ENCODE measurements around the gene KRT9.
"Not testable (repeated sequence)": the region's sequence is repeated elsewhere in the genome, so short reads cannot be mapped to it uniquely, and the experiment has no call there.

The KRT9 gene

GRCh38 chr17:41612376-41613160, 40.7 kb upstream of the KRT9 start, which contains the start of gene KRT16:
Gene KRT16, minus strand, starts transcription at chr17:41612767. Its CDS starts 79 bp downstream, at chr17:41612688.
- not testable (repeated sequence) for H3K9me3 Mint-ChIP-seq, ATAC-seq, H3K4me3 Mint-ChIP-seq, H3K4me1 Mint-ChIP-seq, DNase-seq
- H3K27ac Mint-ChIP-seq: peak within 1 kb of the TSS in 1 of 2 donors; percentile 82
- H3K27me3 Mint-ChIP-seq: peaks cover 43% of the 10 kb centered on the region

GRCh38 chr17:41610965-41611640, 39.2 kb upstream of the KRT9 start:
- ATAC-seq (no peak), DNase-seq (no peak)
- Mint-ChIP-seq H3K27ac (no peak overlapping the region), H3K4me1 (no peaks in the 10 kb centered on the region), H3K4me3 (no peak overlapping the region), H3K9me3 (peaks cover 12 to 19% of the 10 kb centered on the region in 2 donors), H3K27me3 (peaks cover 57% of the 10 kb centered on the region)

DNA sequence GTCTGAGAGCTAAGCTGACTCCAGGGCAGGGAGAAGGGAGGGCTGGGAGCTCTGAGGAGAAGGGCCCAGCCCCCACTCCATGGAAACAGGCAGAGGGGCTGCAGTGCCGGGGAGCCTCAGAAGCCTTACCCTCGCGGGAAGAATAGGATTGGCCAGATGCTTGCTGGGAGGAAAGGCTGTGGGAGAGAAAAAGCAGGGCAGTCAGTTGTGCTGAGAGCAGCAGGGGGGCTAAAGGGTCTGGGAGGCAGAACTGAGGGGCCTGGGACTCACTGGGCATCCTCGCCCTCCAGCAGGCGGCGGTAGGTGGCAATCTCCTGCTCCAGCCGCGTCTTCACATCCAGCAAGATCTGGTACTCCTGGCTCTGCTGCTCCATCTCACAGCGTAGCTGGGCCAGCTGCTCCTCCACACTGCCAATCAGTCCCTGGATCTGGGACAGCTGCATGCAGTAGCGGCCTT, 38.2 kb upstream of the KRT9 start:
- not testable (repeated sequence) for H3K4me3 Mint-ChIP-seq, H3K4me1 Mint-ChIP-seq, ATAC-seq, H3K27ac Mint-ChIP-seq, DNase-seq
- H3K9me3 Mint-ChIP-seq: peaks cover 16 to 23% of the 10 kb centered on the region in 2 donors
- peaks cover 62% of the 10 kb centered on the region for H3K27me3 Mint-ChIP-seq

DNA sequence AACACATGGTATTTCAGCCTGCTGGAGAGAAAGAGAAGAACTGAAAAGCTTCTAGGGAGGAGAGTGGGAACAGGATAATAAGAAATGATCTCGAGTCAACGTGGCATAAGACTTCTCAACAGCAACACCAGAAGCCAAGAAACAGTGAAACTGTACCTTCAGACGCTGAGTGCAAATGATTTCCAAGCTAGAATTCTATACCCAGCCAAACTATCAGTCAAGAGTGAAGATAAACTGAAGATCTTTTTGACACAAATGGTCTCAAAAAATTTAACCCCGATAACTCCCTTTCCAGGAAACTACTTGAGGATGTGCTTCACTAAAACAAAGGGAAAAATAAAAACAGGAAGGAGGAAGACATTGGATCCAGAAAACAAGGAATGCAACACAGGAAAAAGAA, 35.1 kb upstream of the KRT9 start:
- H3K4me3 Mint-ChIP-seq, H3K4me1 Mint-ChIP-seq: not testable (repeated sequence)

GRCh38 chr17:41602524-41602923, 30.7 kb upstream of the KRT9 start:
- Mint-ChIP-seq H3K9me3 (peaks cover 21 to 24% of the 10 kb centered on the region in 2 donors), H3K27ac (no peak overlapping the region), H3K4me3 (no peak overlapping the region), H3K4me1 (no peaks in the 10 kb centered on the region), H3K27me3 (peaks cover 33% of the 10 kb centered on the region)
- no peak for DNase-seq
- no peak for ATAC-seq

More for the DNA sequence above, 35.1 kb upstream of the KRT9 start:
- H3K27ac Mint-ChIP-seq, ATAC-seq, DNase-seq: not testable (repeated sequence)
- H3K9me3 Mint-ChIP-seq: peaks cover 16 to 23% of the 10 kb centered on the region in 2 donors
- H3K27me3 Mint-ChIP-seq: peaks cover 64% of the 10 kb centered on the region

- ATAC-seq: no peak
- DNase-seq: no peak
- Mint-ChIP-seq H3K9me3 (peaks cover 8 to 9% of the 10 kb centered on the region in 2 donors), H3K27ac (no peak overlapping the region), H3K4me1 (no peaks in the 10 kb centered on the region), H3K4me3 (no peak overlapping the region), H3K27me3 (peaks cover 25% of the 10 kb centered on the region)
Measured at GRCh38 chr17:41600318-41600717, 28.5 kb upstream of the KRT9 start.

GRCh38 chr17:41599680-41600079, 27.8 kb upstream of the KRT9 start:
- ATAC-seq: no peak
- Mint-ChIP-seq H3K9me3 (peaks cover 8 to 9% of the 10 kb centered on the region in 2 donors), H3K4me1 (no peaks in the 10 kb centered on the region), H3K27ac (no peak overlapping the region), H3K4me3 (no peak overlapping the region), H3K27me3 (peaks cover 27% of the 10 kb centered on the region)
- no peak for DNase-seq

- no peak overlapping the region for H3K4me3 Mint-ChIP-seq
- H3K4me1 Mint-ChIP-seq: no peaks in the 10 kb centered on the region
- peaks cover 21% of the 10 kb centered on the region for H3K27me3 Mint-ChIP-seq
- peak overlapping the region in 1 of 2 donors; percentile 21 for H3K27ac Mint-ChIP-seq
- H3K9me3 Mint-ChIP-seq: peaks cover 8 to 9% of the 10 kb centered on the region in 2 donors
- DNase-seq: no peak
- ATAC-seq: no peak
Measured at GRCh38 chr17:41595585-41595984, 23.7 kb upstream of the KRT9 start.

GRCh38 chr17:41594363-41594915, 22.6 kb upstream of the KRT9 start:
- peak overlapping the region in 1 of 2 donors; percentile 8 for H3K27ac Mint-ChIP-seq
- no peaks in the 10 kb centered on the region for H3K4me1 Mint-ChIP-seq
- no peak for DNase-seq
- no peak for ATAC-seq
- H3K4me3 Mint-ChIP-seq: no peak overlapping the region
- peaks cover 8 to 9% of the 10 kb centered on the region in 2 donors for H3K9me3 Mint-ChIP-seq
- peaks cover 22% of the 10 kb centered on the region for H3K27me3 Mint-ChIP-seq

- peaks cover 3 to 8% of the 10 kb centered on the region in 2 donors for H3K9me3 Mint-ChIP-seq
- H3K27ac Mint-ChIP-seq: no peak overlapping the region
- no peaks in the 10 kb centered on the region for H3K4me1 Mint-ChIP-seq
- no peak overlapping the region for H3K4me3 Mint-ChIP-seq
- peaks cover 30% of the 10 kb centered on the region for H3K27me3 Mint-ChIP-seq
- DNase-seq (no peak), ATAC-seq (no peak)
Measured at GRCh38 chr17:41593306-41593981, 21.6 kb upstream of the KRT9 start.

- Mint-ChIP-seq H3K27me3 (peaks cover 30% of the 10 kb centered on the region), H3K27ac (no peak overlapping the region), H3K4me1 (no peaks in the 10 kb centered on the region), H3K4me3 (no peak overlapping the region), H3K9me3 (peaks cover under 1 to 7% of the 10 kb centered on the region in 2 donors)
- DNase-seq (no peak), ATAC-seq (no peak)
Measured at GRCh38 chr17:41592601-41593305, 20.9 kb upstream of the KRT9 start.

DNA sequence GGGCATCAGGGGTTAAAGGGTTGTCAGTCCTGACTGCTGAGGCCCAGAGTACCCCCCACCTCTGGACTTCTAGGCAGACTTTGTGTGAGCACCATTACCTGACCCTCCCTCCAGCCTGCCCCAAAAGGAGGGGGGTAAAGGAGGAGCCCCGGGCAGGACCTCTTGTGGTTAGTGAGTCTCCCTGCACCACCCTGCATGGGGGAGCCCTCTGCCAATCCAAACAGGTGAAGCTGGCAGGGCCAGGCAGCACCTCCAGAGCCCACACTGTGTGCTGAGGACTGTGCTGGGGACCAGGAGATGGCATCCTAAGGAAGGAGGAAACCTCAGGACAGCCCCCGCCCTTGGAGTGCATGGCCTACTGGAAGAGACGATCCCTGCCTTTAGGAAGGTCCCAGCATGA, 17.4 kb upstream of the KRT9 start:
- ATAC-seq (no peak), DNase-seq (no peak)
- Mint-ChIP-seq H3K4me3 (no peak overlapping the region), H3K27ac (peak overlapping the region in 1 of 2 donors; percentile 78), H3K27me3 (peaks cover 18% of the 10 kb centered on the region), H3K4me1 (no peaks in the 10 kb centered on the region), H3K9me3 (no peaks in the 10 kb centered on the region)

- Mint-ChIP-seq H3K27ac (no peak overlapping the region), H3K9me3 (no peaks in the 10 kb centered on the region), H3K4me3 (no peak overlapping the region), H3K4me1 (no peaks in the 10 kb centered on the region), H3K27me3 (peaks cover 26% of the 10 kb centered on the region)
- no peak for DNase-seq
- no peak for ATAC-seq
Measured at GRCh38 chr17:41588126-41588810, 16.4 kb upstream of the KRT9 start.

GRCh38 chr17:41586863-41587495, 15.1 kb upstream of the KRT9 start, which contains the start of gene KRT14:
Gene KRT14, minus strand, starts transcription at chr17:41586895. Its CDS starts 61 bp downstream, at chr17:41586834.
- peaks cover 36% of the 10 kb centered on the region for H3K27me3 Mint-ChIP-seq
- H3K9me3 Mint-ChIP-seq: no peaks in the 10 kb centered on the region
- no peak for ATAC-seq
- no peak within 1 kb of the TSS for H3K4me3 Mint-ChIP-seq
- H3K27ac Mint-ChIP-seq: peak within 1 kb of the TSS in 1 of 2 donors; percentile 28
- no peak for DNase-seq
- H3K4me1 Mint-ChIP-seq: no peaks in the 10 kb centered on the region

Data from stimulated activated naive CD8-positive, alpha-beta T cell treated with anti-CD3 and anti-CD28 coated beads, Interleukin-15, amount 100 ng/mL, for 72 hours (primary cell).